Upper lobe of right lung (tissue), 1 donor: Measurements from ENCODE around the gene LCN6. TPM values are rescaled to one million over a fixed set of nuclear protein-coding genes. Genes with fewer than 3 reads are reported as not detected.

Source experiments
- ATAC-seq: fragments of 200-7000 bp; cut with Tn5 transposase; one replicate; pipeline ENCODE4 v1.9.1; 2020; ENCODE audit warnings: mild to moderate bottlenecking, moderate library complexity
- DNase-seq: peaks from one replicate; pipeline ENCODE4 v3.0.0-alpha.2; 2020
- H3K27ac ChIP-seq: fragments of 200-600 bp; one replicate; pipeline ENCODE4 v1.8.0; 2022
- H3K27me3 ChIP-seq: fragments of 200-600 bp; one replicate; pipeline ENCODE4 v1.8.0; 2022; ENCODE audit warnings: mild to moderate bottlenecking
- H3K36me3 ChIP-seq: fragments of 200-600 bp; one replicate; pipeline ENCODE4 v1.8.0; 2022
- H3K4me1 ChIP-seq: fragments of 200-600 bp; one replicate; pipeline ENCODE4 v1.8.0; 2022
- H3K4me3 ChIP-seq: fragments of 200-600 bp; one replicate; pipeline ENCODE4 v1.8.0; 2022; ENCODE audit warnings: mild to moderate bottlenecking
- H3K9me3 ChIP-seq: fragments of 200-600 bp; one replicate; pipeline ENCODE4 v1.8.0; 2022
- intact Hi-C: fragments of 100-400 bp; cut with DNase I; formaldehyde crosslinking; loops from one replicate; pipeline ENCODE4 v1.11.0; 2022
- total RNA-seq: library from RNA; stranded (reverse); fragmentation: NEBNext Ultra II Directional; extraction: Animal tissue kit (Norgen Biotek cat#: 25700); gene quantifications from one replicate; pipeline ENCODE4 v1.2.1, GENCODE V29; 2021
- TF ChIP-seq, protein P1 (sequence below): fragments of 200-600 bp; IDR thresholded peaks from one replicate; pipeline ENCODE4 v1.8.0; 2022; ENCODE audit warnings: antibody characterized with exemption
- donor health status: DM: no; HTN: yes; CAD: no; lungs with severe emphysema.

LCN6 gene
- total RNA-seq, 1 donor from 2014 or later, result 21.5 TPM

DNA sequence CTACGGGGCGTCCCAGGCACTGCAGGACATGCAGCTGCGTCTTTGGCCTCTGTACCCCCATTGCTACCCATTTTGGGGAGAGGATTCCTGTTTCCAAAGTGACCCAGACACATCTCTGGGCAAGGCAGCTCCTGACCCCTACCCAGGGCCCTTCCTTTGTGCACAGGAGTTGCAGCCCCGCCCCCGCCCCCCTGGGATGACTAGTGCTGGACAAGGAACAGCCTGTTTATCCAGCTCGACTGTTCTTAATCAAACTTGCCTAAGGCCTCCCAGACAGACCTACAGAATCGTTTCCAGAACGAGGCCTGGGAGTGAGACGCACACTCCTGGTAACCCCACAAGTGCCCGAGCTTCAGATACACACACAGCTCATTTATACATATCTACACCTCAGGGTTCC lies 22.7 kb downstream of the LCN6 start:
- peak overlapping the region; percentile 83 for H3K4me3 ChIP-seq
- DNase-seq, result no peak
- intact Hi-C loops, result no loop called here
- H3K36me3 ChIP-seq, result peaks cover 55% of the 10 kb centered on the region
- H3K9me3 ChIP-seq, result no peaks in the 10 kb centered on the region
- no peaks in the 10 kb centered on the region for H3K27me3 ChIP-seq
- no peak for ATAC-seq
- H3K27ac ChIP-seq, result no peak overlapping the region
- peaks cover 48% of the 10 kb centered on the region for H3K4me1 ChIP-seq
- TF ChIP-seq, protein P1, sequence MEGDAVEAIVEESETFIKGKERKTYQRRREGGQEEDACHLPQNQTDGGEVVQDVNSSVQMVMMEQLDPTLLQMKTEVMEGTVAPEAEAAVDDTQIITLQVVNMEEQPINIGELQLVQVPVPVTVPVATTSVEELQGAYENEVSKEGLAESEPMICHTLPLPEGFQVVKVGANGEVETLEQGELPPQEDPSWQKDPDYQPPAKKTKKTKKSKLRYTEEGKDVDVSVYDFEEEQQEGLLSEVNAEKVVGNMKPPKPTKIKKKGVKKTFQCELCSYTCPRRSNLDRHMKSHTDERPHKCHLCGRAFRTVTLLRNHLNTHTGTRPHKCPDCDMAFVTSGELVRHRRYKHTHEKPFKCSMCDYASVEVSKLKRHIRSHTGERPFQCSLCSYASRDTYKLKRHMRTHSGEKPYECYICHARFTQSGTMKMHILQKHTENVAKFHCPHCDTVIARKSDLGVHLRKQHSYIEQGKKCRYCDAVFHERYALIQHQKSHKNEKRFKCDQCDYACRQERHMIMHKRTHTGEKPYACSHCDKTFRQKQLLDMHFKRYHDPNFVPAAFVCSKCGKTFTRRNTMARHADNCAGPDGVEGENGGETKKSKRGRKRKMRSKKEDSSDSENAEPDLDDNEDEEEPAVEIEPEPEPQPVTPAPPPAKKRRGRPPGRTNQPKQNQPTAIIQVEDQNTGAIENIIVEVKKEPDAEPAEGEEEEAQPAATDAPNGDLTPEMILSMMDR, result no peak

DNA sequence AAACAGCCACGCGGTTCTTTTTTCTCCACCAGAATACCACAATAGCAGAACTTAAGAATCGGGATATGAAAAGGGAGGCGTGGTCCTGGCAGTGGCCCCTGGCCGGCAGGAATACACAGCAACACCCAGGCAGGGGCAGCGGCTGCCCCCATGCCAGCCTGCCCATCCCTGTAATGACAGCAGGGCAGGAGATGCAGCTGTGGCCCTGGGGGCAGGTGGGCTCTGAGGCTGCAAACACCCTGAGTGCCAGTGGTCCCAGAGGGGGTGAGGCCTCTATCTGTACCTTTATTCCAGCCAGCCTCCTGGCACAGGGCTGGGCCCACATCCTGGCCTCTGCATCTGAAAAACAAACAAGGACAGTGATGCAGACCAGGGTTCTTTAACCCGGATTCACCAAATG lies 23.6 kb downstream of the LCN6 start:
- ATAC-seq (no peak), DNase-seq (no peak)
- H3K27me3 ChIP-seq, result no peaks in the 10 kb centered on the region
- H3K9me3 ChIP-seq, result no peaks in the 10 kb centered on the region
- peaks cover 55% of the 10 kb centered on the region for H3K36me3 ChIP-seq
- TF ChIP-seq, protein P1, result no peak
- H3K4me3 ChIP-seq, result no peak overlapping the region
- peaks cover 48% of the 10 kb centered on the region for H3K4me1 ChIP-seq
- no peak overlapping the region for H3K27ac ChIP-seq
- intact Hi-C loops, result no loop called here

DNA sequence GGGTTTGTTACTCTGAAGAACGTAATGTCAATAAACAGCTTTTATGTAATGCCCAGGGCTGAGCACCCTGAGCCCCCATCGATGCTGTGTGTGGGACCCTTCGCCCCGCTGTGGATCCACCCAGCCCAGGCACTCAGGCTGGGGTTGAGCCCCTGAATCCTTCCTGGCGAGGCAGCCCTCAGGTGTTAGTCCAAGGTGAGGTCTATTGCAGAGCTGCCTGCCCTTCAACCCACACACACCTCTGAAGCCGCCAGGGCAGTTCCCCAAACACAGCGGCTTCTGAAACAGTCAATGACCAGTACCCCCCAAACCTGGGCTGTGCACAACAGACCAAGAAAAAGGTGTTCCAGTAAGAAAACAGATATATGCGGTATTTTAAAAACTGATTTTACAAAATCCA lies 24.3 kb downstream of the LCN6 start:
- DNase-seq (no peak), ATAC-seq (no peak)
- Histone ChIP-seq H3K27me3 (no peaks in the 10 kb centered on the region), H3K4me1 (peaks cover 55% of the 10 kb centered on the region), H3K27ac (no peak overlapping the region), H3K9me3 (no peaks in the 10 kb centered on the region), H3K36me3 (peaks cover 55% of the 10 kb centered on the region), H3K4me3 (no peak overlapping the region)
- TF ChIP-seq, protein P1, result no peak
- intact Hi-C loops, result no loop called here

DNA sequence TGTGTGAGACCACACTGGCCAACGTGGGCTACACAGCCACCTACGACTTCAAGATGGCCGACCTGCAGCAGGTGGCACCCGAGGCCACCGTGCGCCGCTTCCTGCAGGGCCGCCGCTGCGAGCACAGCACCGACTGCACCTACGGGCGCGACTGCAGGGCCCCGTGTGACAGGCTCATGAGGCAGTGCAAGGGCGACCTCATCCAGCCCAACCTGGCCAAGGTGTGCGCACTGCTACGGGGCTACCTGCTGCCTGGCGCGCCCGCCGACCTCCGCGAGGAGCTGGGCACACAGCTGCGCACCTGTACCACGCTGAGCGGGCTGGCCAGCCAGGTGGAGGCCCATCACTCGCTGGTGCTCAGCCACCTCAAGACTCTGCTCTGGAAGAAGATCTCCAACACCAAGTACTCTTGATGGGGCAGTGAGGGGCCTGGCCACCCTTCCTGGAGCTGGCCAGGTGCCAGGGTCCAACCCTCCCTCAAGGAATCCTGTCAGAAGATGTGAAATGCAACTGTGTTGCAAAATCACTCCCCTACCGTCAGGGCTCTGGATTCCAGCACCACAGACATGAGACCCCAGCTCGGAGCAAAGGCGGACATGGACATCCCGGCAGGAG lies 24.9 kb downstream of the LCN6 start:
- H3K27ac ChIP-seq, result no peak overlapping the region
- no peak for ATAC-seq
- peaks cover 55% of the 10 kb centered on the region for H3K36me3 ChIP-seq
- H3K4me3 ChIP-seq, result no peak overlapping the region
- TF ChIP-seq, protein P1, result no peak
- H3K27me3 ChIP-seq, result no peaks in the 10 kb centered on the region
- intact Hi-C loops, result no loop called here
- H3K4me1 ChIP-seq, result peaks cover 55% of the 10 kb centered on the region
- H3K9me3 ChIP-seq, result no peaks in the 10 kb centered on the region
- DNase-seq, result no peak

DNA sequence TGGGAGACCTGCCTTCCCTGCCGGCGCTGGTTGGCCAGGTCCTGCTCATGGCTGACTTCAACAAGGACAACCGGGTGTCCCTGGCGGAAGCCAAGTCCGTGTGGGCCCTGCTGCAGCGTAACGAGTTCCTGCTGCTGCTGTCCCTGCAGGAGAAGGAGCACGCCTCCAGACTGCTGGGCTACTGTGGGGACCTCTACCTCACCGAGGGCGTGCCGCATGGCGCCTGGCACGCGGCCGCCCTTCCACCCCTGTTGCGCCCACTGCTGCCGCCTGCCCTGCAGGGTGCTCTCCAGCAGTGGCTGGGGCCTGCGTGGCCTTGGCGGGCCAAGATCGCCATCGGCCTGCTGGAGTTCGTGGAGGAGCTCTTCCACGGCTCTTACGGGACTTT lies 25.4 kb downstream of the LCN6 start:
- H3K36me3 ChIP-seq, result peaks cover 55% of the 10 kb centered on the region
- peaks cover 55% of the 10 kb centered on the region for H3K4me1 ChIP-seq
- intact Hi-C loops, result no loop called here
- no peaks in the 10 kb centered on the region for H3K27me3 ChIP-seq
- ATAC-seq (no peak), DNase-seq (no peak)
- no peak overlapping the region for H3K27ac ChIP-seq
- no peak overlapping the region for H3K4me3 ChIP-seq
- TF ChIP-seq, protein P1, result no peak
- H3K9me3 ChIP-seq, result no peaks in the 10 kb centered on the region
